Measurements from ENCODE around the gene TMEM38A.

Gene TMEM38A

DNA sequence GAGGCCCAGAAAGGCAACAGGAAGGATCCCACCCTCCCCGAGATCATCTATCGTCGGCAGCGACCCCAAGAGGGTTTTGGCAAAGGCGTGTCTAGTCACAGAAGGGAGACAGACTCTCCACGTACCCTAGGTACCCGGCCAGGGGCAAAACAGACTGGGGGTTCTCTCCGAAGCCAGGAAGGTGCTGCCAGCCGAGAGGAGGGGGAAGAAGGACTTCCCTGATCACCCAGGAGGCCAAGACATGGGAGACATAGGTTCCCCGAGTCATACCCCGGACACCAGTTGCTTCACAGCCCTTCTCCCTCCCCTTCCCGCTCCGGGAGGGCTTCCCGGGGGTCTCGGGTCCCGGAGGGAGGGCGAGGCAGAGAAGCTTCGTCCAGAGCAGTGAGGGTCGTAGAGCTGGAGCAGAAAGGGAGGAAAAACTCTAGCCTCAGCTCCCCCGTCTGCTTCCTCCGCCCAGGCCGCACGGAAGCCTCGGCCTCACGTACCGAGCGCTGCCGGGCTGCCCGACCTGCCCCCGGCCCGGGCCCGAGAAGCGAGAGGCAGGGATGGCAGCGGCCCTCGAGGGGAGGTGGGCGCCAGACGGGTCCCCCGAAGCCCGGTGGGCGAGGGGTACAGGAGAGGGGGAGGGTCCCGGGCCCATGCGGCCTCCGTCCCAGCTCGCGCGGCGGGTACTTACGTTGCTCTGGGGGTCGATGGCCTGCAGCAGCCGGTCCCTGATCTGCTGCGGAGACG, 33.6 kb upstream of the TMEM38A start (continued):
- TF ChIP-seq ZNF561 (tag by site-specific recombination; IDR thresholded peaks at IDR 0.05; ENCODE audit: borderline replicate concordance): 0 out of 2 replicates have a peak, but pooled peaks have one; percentile 37
- no peak; the same call in 1 of the 2 replicates for TF ChIP-seq ZNF501 (tag by site-specific recombination; IDR thresholded peaks at IDR 0.05)
- peak; percentile 99 for TF ChIP-seq SCRT2 (tag by site-specific recombination; IDR thresholded peaks at IDR 0.05)
- TF ChIP-seq ZNF274 (IDR thresholded peaks at IDR 0.05; ENCODE audit: low read length): no peak
- no peak for TF ChIP-seq ZNF274 (tag by site-specific recombination; IDR thresholded peaks at IDR 0.05; ENCODE audit: borderline replicate concordance)
- TF ChIP-seq, protein P1, sequence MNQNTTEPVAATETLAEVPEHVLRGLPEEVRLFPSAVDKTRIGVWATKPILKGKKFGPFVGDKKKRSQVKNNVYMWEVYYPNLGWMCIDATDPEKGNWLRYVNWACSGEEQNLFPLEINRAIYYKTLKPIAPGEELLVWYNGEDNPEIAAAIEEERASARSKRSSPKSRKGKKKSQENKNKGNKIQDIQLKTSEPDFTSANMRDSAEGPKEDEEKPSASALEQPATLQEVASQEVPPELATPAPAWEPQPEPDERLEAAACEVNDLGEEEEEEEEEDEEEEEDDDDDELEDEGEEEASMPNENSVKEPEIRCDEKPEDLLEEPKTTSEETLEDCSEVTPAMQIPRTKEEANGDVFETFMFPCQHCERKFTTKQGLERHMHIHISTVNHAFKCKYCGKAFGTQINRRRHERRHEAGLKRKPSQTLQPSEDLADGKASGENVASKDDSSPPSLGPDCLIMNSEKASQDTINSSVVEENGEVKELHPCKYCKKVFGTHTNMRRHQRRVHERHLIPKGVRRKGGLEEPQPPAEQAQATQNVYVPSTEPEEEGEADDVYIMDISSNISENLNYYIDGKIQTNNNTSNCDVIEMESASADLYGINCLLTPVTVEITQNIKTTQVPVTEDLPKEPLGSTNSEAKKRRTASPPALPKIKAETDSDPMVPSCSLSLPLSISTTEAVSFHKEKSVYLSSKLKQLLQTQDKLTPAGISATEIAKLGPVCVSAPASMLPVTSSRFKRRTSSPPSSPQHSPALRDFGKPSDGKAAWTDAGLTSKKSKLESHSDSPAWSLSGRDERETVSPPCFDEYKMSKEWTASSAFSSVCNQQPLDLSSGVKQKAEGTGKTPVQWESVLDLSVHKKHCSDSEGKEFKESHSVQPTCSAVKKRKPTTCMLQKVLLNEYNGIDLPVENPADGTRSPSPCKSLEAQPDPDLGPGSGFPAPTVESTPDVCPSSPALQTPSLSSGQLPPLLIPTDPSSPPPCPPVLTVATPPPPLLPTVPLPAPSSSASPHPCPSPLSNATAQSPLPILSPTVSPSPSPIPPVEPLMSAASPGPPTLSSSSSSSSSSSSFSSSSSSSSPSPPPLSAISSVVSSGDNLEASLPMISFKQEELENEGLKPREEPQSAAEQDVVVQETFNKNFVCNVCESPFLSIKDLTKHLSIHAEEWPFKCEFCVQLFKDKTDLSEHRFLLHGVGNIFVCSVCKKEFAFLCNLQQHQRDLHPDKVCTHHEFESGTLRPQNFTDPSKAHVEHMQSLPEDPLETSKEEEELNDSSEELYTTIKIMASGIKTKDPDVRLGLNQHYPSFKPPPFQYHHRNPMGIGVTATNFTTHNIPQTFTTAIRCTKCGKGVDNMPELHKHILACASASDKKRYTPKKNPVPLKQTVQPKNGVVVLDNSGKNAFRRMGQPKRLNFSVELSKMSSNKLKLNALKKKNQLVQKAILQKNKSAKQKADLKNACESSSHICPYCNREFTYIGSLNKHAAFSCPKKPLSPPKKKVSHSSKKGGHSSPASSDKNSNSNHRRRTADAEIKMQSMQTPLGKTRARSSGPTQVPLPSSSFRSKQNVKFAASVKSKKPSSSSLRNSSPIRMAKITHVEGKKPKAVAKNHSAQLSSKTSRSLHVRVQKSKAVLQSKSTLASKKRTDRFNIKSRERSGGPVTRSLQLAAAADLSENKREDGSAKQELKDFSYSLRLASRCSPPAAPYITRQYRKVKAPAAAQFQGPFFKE (tag by site-specific recombination; IDR thresholded peaks at IDR 0.05; ENCODE audit: borderline replicate concordance): 0 out of 2 replicates have a peak, but pooled peaks have one; percentile 52
- no peak for TF ChIP-seq ZNF785 (tag by site-specific recombination; IDR thresholded peaks at IDR 0.05)
- TF ChIP-seq ZNF404 (tag by site-specific recombination; IDR thresholded peaks at IDR 0.05): no peak
- TF ChIP-seq ZNF184 (tag by site-specific recombination; IDR thresholded peaks at IDR 0.05): no peak
- no peak for TF ChIP-seq ZNF221 (tag by site-specific recombination; IDR thresholded peaks at IDR 0.05; ENCODE audit: borderline replicate concordance)
- no peak for TF ChIP-seq MYNN (tag by site-specific recombination; IDR thresholded peaks at IDR 0.05; ENCODE audit: borderline replicate concordance)
- TF ChIP-seq GLIS1 (tag by site-specific recombination; IDR thresholded peaks at IDR 0.05): peak; percentile 92
- TF ChIP-seq GLIS2 (tag by site-specific recombination; IDR thresholded peaks at IDR 0.05): peak; percentile 72; the same call in 1 of the 2 replicates
- peak; percentile 81 for TF ChIP-seq ZBTB7A (tag by site-specific recombination; IDR thresholded peaks at IDR 0.05; ENCODE audit: low read depth)
- no peak for TF ChIP-seq ZNF10 (tag by site-specific recombination; IDR thresholded peaks at IDR 0.05)
- TF ChIP-seq, protein P2, sequence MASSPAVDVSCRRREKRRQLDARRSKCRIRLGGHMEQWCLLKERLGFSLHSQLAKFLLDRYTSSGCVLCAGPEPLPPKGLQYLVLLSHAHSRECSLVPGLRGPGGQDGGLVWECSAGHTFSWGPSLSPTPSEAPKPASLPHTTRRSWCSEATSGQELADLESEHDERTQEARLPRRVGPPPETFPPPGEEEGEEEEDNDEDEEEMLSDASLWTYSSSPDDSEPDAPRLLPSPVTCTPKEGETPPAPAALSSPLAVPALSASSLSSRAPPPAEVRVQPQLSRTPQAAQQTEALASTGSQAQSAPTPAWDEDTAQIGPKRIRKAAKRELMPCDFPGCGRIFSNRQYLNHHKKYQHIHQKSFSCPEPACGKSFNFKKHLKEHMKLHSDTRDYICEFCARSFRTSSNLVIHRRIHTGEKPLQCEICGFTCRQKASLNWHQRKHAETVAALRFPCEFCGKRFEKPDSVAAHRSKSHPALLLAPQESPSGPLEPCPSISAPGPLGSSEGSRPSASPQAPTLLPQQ (tag by site-specific recombination; IDR thresholded peaks at IDR 0.05): 0 out of 2 replicates have a peak, but pooled peaks have one; percentile 13
- TF ChIP-seq, protein P3, sequence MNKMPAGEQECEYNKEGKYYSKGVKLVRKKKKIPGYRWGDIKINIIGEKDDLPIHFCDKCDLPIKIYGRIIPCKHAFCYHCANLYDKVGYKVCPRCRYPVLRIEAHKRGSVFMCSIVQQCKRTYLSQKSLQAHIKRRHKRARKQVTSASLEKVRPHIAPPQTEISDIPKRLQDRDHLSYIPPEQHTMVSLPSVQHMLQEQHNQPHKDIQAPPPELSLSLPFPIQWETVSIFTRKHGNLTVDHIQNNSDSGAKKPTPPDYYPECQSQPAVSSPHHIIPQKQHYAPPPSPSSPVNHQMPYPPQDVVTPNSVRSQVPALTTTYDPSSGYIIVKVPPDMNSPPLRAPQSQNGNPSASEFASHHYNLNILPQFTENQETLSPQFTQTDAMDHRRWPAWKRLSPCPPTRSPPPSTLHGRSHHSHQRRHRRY (tag by site-specific recombination; IDR thresholded peaks at IDR 0.05): no peak
- TF ChIP-seq, protein P4, sequence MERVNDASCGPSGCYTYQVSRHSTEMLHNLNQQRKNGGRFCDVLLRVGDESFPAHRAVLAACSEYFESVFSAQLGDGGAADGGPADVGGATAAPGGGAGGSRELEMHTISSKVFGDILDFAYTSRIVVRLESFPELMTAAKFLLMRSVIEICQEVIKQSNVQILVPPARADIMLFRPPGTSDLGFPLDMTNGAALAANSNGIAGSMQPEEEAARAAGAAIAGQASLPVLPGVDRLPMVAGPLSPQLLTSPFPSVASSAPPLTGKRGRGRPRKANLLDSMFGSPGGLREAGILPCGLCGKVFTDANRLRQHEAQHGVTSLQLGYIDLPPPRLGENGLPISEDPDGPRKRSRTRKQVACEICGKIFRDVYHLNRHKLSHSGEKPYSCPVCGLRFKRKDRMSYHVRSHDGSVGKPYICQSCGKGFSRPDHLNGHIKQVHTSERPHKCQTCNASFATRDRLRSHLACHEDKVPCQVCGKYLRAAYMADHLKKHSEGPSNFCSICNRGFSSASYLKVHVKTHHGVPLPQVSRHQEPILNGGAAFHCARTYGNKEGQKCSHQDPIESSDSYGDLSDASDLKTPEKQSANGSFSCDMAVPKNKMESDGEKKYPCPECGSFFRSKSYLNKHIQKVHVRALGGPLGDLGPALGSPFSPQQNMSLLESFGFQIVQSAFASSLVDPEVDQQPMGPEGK (tag by site-specific recombination; IDR thresholded peaks at IDR 0.05): no peak
- TF ChIP-seq ZNF549 (tag by site-specific recombination; IDR thresholded peaks at IDR 0.05): no peak
- TF ChIP-seq KLF9 (tag by site-specific recombination; IDR thresholded peaks at IDR 0.05; ENCODE audit: low read depth): peak; percentile 37; the same call in 1 of the 2 replicates
- TF ChIP-seq ZNF24 (tag by site-specific recombination; IDR thresholded peaks at IDR 0.05): 0 out of 2 replicates have a peak, but pooled peaks have one; percentile 20
- no peak for TF ChIP-seq HOXA7 (CRISPR knock-in tag; IDR thresholded peaks at IDR 0.05; ENCODE audit: borderline replicate concordance)
- TF ChIP-seq, protein P5, sequence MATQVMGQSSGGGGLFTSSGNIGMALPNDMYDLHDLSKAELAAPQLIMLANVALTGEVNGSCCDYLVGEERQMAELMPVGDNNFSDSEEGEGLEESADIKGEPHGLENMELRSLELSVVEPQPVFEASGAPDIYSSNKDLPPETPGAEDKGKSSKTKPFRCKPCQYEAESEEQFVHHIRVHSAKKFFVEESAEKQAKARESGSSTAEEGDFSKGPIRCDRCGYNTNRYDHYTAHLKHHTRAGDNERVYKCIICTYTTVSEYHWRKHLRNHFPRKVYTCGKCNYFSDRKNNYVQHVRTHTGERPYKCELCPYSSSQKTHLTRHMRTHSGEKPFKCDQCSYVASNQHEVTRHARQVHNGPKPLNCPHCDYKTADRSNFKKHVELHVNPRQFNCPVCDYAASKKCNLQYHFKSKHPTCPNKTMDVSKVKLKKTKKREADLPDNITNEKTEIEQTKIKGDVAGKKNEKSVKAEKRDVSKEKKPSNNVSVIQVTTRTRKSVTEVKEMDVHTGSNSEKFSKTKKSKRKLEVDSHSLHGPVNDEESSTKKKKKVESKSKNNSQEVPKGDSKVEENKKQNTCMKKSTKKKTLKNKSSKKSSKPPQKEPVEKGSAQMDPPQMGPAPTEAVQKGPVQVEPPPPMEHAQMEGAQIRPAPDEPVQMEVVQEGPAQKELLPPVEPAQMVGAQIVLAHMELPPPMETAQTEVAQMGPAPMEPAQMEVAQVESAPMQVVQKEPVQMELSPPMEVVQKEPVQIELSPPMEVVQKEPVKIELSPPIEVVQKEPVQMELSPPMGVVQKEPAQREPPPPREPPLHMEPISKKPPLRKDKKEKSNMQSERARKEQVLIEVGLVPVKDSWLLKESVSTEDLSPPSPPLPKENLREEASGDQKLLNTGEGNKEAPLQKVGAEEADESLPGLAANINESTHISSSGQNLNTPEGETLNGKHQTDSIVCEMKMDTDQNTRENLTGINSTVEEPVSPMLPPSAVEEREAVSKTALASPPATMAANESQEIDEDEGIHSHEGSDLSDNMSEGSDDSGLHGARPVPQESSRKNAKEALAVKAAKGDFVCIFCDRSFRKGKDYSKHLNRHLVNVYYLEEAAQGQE (tag by site-specific recombination; IDR thresholded peaks at IDR 0.05): no peak
- no peak for TF ChIP-seq ZSCAN23 (tag by site-specific recombination; IDR thresholded peaks at IDR 0.05)
- peak; percentile 78 for TF ChIP-seq ZNF2 (tag by site-specific recombination; IDR thresholded peaks at IDR 0.05)
- TF ChIP-seq ZBTB20 (tag by site-specific recombination; IDR thresholded peaks at IDR 0.05): peak; percentile 34; the same call in 1 of the 2 replicates

Measured in HEK293 (cell line).